ENCODE data around the gene EIF4E2.

GRCh38 chr2:232521959-232522622, 28.4 kb upstream of the EIF4E2 start:
- TF ChIP-seq POLR2AphosphoS5 (IDR thresholded peaks at IDR 0.05; ENCODE audit: low read depth, low read length), result no peak
- TF ChIP-seq POLR2A (IDR thresholded peaks at IDR 0.05; ENCODE audit: low read depth, low read length), result no peak
